GM12872 (cell line): ENCODE results near the gene CCT2.

Source experiments
- CTCF ChIP-seq: IDR thresholded peaks from 3 replicates; pipeline ENCODE4 v1.5.1; 2011; ENCODE audit warnings: low read depth, mild to moderate bottlenecking, low read length, moderate library complexity; ENCODE audit not compliant: insufficient read depth

Gene CCT2

GRCh38 chr12:69610126-69610525, 24.9 kb downstream of the CCT2 start:
- no peak for TF ChIP-seq CTCF

GRCh38 chr12:69610729-69611128, 25.5 kb downstream of the CCT2 start, which contains the start of gene LRRC10:
Gene LRRC10 (minus strand): TSS chr12:69610907. CDS start chr12:69610838, 69 bp downstream.
- no peak for TF ChIP-seq CTCF

GRCh38 chr12:69613351-69613750, 28.1 kb downstream of the CCT2 start:
- TF ChIP-seq CTCF, result no peak

- TF ChIP-seq CTCF, result no peak
Measured at GRCh38 chr12:69616025-69616424, 30.8 kb downstream of the CCT2 start.

GRCh38 chr12:69619050-69619449, 33.8 kb downstream of the CCT2 start:
- no peak for TF ChIP-seq CTCF

- TF ChIP-seq CTCF, result no peak
Measured at GRCh38 chr12:69620077-69620476, 34.8 kb downstream of the CCT2 start.

- TF ChIP-seq CTCF, result no peak
Measured at GRCh38 chr12:69620921-69621320, 35.7 kb downstream of the CCT2 start.

GRCh38 chr12:69621551-69621950, 36.3 kb downstream of the CCT2 start:
- TF ChIP-seq CTCF, result no peak
